ENCODE data around the gene PKIG.
"Not testable (repeated sequence)": the region's sequence is repeated elsewhere in the genome, so short reads cannot be mapped to it uniquely, and the experiment has no call there.

PKIG gene

DNA sequence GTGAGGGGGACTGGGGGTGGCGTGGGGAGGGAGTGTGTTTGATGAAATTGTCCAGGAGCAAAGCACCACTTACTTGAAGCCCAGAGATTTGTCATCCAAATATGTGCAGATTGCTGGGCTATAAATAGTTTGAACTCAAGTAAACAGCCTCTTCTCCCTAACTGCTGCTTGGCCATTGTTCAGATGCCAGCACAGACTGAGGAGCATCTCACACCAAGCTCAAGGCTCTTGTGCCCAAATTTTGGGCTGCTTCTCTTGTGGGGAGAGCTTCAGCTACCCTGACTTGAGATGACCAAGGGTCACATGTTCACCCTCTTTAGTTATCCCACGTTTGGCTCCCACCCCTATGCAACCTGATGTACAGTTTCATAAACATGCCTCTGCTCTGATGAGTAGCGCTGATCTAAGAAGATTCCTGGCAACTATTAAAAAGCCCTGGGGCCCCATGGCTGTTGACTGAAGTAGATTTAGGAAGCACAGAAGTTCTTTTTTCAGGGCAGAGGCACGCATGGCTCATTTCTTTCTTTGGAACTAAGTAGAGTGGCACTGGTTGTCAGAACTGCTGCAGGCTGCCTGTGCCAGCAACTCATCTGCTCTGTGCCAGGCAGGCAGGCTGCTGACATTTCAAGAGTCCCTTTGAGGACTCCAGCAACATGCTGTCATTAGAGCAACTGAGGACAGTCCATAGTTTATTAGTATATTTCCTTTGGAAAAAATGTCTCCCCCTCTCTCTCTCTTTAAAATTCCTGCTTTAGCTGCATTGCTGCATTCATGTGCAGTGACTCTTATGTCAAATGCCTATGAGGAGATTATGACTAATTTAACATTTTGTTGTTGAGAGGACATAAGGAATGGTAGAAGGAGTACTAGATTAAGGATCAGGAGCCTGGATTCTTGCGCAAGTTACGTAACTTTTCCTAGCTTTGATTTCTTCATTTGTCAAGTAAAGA lies 9.6 kb upstream of the PKIG start:
- DNase-seq: no peak

DNA sequence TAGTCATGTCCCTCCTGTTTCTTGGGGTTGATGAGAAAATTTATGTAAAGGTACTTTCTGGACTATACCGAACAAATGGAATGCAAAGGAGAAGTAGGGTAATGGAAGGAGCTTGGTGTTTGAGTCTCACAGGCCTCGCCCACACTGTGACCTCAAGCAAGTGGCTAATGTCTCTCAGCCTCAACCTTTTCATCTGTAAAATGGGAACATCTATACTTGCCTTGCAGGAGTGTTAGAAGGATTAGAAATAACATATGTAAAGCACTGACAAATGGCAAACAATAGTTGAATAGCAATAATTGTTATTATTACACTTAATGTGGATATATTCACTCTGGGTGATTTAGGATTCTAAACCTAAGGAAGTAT lies 8.9 kb upstream of the PKIG start:
- DNase-seq: no peak

DNA sequence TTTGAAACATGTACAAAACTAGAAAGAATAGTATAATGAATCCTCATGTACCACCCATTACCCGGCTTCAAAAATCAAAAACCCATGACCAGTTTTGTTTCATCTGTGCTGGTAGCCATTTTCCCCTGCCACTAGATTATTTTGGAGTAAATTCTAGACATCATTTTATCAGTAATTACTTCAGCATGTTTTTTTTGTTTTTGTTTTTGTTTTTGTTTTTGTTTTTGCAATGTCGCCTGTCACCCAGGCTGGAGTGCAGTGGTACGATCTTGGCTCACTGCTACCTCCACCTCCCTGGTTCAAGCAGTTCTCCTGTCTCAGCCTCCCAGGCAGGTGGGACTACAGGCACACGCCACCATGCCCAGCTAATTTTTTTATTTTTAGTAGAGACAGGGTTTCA lies 8.0 kb upstream of the PKIG start:
- DNase-seq: no peak

DNA sequence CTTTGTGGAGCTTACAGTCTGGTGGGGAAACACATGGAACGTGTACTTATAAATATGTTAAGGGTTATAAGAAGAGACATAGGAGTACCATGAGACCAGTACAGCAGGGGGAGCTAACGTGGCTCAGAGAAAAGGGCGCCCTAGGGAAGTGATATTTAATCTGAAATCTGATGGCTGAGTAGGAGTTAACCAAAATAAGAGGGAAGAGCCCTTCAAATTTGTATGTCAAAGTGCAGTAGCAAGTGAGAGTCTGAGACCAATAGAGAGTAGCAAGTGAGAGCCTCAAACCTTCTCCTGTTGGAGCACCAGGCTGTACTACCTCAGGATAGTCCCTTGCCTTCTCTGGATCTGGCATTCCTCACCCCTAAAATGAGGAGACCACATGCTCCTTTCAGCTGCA lies 6.1 kb upstream of the PKIG start:
- peak; percentile 79 for DNase-seq

DNA sequence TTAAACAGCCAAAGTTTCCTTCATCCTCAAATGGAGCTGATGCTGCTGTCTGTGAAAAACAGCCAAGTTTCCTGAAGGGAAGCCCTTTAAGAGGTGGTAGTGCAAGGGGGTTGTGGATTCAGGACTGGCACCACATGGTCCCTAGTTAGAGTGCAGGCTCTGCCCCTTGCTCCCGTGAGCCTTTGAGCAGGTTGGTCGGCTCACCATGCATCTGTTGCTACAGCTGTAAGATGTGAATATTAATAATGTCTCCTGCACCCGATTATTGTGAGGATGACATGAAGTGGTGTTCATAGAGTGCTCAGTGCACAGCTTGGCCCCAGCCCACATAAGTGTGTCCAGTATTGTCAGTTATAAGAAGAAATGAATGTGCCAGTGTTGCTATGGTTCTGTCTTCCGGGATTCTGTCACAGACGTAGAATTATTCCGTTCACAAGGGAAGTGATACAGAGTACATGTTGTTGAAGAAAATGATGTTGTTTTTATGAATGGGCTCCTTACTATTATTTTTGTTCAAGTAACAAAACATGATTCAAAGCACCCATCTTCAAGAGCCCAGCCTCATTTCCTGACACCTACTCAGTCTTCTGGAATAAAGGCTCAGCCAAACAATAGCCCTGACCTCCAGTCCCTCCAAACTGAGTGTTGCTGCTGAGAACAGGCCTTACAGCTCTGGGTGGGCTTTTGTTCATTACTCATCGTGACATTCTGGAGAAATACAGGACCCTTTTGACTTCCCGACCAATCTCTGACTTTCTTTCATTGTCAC lies 2.9 kb upstream of the PKIG start:
- no peak for DNase-seq

- DNase-seq: no peak
These were observed 1.7 kb upstream of the PKIG start for GRCh38 chr20:44580581-44581268.

GRCh38 chr20:44581515-44581914 lies 864 bp upstream of the PKIG start:
- no peak for DNase-seq

GRCh38 chr20:44583157-44583556 lies 778 bp downstream of the PKIG start:
- no peak for DNase-seq

DNA sequence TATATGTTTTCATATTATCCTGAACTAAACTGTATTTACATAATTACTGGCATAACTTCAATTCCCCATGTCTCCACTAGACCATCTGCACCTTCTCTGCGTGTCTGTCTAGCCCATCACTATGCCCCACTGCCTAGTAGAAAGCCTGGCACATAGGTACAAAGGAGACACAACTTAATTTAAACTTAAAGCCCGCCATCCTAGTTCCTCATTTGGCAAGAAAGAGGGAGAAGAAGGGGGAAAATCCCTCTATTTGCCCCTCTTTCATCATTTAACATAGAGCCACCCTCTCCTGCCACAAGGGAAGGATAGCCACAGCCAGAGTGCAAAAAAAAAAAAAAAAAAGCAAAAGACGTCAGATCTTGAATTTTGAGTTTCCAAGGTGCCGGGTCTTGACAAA lies 1.8 kb downstream of the PKIG start:
- DNase-seq: no peak

DNA sequence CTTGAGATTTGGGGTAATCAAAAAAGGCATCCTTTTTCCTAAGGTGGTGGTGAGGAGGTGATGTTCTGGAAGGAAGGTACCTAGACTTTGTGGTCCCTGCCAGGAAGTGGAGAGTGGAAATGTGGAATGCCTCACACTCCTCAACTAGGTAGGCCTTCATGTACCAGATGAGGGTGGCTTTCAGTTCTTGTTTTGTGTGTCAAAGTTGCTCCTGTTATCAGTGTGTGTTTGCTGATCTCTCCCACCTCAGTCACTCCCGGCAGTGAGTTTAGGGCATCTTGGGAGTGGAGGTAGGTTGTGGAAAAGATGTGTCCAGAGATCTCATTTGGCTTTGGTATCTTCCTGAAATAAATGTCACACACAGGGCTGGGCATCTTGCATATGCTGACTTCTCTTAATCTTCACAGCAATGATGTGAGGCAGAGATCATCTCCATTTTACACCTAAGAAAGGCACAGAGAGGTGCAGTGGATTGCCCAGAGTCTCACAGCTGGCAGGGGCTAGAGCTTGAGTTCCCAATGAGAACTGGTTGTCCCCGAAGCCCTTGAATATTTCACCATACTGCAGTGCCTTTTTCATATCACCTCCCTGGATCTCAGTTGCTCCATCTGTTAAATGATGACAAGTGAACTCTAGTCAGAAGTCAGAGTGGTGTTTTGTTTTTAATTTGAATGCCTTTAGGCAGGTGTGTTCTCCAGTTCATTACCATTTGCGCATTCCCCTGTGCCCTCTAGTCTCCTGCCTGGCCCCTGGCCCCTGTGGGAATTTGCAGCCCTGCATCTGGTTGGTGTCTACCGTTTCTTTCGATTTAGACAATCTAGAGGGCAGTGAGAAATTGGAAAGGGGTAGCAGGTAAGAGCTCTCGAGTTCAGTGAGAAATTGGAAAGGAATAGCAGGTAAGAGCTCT lies 2.9 kb downstream of the PKIG start:
- DNase-seq: peak; percentile 47

GRCh38 chr20:44586289-44586911 lies 4.0 kb downstream of the PKIG start:
- DNase-seq: peak; percentile 61

GRCh38 chr20:44587035-44587980 lies 4.9 kb downstream of the PKIG start:
- no peak for DNase-seq

DNA sequence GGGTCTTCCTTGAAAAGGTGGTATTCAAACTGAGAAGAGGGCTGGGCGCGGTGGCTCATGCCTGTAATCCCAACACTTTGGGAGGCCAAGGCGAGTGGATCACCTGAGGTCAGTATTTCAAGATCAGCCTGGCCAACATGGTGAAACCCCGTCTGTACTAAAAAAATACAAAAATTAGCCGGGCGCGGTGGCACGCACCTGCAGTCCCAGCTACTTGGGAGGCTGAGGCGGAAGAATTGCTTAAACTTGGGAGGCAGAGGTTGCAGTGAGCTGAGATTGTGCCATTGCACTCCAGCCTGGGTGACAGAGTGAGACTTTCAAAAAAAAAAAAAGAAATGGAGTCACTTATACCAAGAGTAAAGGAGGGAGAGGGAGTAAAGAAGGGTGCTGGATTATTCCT lies 5.9 kb downstream of the PKIG start:
- not testable (repeated sequence) for DNase-seq

- DNase-seq: no peak
These were observed 7.2 kb downstream of the PKIG start for GRCh38 chr20:44589537-44589936.

DNA sequence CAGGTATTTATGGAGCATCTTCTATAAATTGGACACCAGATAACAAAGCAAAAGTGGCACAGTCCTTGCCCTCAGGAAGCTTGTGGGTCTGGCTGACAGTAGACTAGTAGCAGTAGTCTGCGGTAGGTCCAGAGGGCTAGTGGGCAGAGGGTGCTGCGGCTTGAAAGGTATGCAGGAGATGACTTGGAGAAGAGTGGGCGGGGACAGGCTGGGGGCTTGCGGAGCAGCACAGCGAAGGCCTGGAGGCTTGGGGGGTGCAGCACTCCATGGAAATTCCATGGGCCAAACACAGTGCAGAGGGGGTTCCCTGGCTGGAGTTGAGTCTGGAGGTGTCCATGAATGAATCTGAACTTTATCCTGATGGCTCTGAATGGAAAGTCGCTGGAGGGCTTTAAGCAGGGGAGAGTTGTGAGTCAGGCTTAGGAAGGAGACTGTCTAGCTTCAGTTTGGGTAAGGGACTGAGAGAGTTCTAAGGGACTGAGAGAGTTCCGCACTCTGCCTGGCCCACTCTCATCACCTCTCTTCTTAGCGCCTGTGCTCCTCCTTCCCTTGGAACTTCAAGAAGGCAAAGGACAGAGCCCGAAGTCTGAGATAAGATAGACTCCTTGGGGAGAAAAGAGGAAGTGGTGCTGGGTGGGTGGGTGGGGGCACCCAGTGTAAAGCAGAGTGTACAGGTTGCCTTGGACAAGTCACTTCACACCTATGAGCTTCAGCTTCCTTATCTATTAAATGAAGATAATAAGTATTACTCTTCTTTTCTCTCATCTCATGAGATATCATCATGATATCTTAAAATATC lies 8.8 kb downstream of the PKIG start:
- DNase-seq: no peak

DNA sequence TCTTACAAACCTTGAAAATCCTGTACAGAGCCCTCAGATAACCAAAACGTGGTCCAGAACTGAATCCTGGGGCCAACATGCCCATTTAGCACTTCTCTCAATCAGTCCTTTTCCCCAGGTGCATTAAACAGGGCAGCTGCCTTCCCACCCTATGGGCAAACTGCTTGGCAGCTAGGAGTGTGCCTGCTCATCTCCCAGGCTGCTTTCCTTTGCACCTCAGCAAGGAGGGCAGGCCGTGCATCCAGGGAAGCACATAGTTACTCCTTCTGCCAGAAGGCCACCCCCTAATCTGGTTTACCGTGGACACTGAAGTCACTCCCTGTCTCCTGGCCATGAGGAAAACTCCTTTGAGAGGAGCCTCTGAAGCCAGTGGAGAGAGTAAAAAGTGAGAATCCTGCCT lies 10.0 kb downstream of the PKIG start:
- no peak for DNase-seq

- no peak for DNase-seq
These were observed 11.4 kb downstream of the PKIG start for GRCh38 chr20:44593751-44594150.

DNA sequence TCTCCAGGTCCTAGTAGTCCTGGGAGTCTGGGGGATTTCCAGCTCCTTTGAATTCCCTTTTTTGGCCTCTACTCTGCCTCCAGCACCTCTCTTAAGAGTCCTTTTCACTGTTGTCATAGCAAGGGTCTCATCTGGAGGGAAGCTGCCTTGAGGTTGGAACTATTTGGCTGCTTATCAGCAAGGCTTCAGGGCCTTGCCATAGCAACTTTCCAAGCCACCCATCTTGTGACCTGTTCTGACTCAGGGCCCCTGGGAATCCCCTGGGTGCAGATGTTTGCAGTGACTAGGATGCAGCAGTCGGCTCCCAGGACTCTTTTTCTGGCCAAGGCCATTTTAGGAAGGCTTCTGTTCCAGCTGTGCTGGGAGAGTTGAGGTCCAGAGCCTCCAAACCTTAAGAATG lies 12.4 kb downstream of the PKIG start:
- DNase-seq: peak; percentile 87

DNA sequence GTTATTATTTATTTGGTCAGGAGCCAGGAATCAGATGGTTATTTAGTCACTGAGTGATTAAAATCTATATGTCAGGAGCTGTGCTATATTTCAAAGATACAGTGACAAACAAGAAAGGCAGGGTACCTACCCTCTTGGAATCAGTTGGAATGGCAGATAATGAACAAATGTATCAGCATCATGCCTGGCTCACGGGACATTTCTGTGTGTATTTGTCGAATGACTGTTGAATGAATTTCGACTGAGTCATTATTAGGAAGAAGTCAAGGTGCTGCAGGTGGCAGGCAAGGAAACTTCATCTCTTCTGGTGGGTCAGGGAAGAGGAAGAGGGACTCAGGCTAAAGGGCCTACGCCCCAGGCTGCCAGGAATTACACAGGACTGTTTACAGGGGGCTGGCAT lies 13.6 kb downstream of the PKIG start:
- no peak for DNase-seq

DNA sequence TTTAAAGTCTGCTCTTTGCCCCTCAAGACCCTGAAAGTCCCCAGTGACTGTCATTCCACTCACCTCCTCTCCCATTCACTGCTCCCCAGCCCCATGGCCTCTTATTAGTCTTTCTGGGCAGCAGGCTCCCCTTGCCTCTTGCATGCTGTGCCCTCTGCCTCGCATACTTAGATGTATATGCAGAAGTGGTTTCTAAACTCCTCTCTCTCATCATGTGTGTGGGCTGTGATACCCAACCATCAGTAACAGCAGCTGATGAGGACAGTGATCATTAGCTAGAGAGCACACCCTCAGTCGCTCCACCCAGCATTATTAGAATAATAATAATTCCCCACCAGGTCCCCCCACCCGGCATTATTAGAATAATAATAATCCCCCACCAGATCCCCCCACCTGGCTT lies 14.5 kb downstream of the PKIG start:
- no peak for DNase-seq

Measured in hematopoietic multipotent progenitor cell treated with erythropoietin and hydrocortisone succinate and interleukin-3 and kit ligand, for 6 days (in vitro differentiated cells).